GM12801 (cell line): ENCODE data around the gene THSD7B.

Experiments
- CTCF ChIP-seq: IDR thresholded peaks from one replicate; pipeline ENCODE4 v1.5.1; 2011; ENCODE audit warnings: control low read depth; ENCODE audit not compliant: insufficient read length; ENCODE audit errors: extremely low read depth

Gene THSD7B

GRCh38 chr2:137715731-137716191, 950.4 kb downstream of the THSD7B start:
- no peak for TF ChIP-seq CTCF

- TF ChIP-seq CTCF = no peak
These were observed 953.4 kb downstream of the THSD7B start for GRCh38 chr2:137718786-137719185.

- no peak for TF ChIP-seq CTCF
These were observed 956.4 kb downstream of the THSD7B start for GRCh38 chr2:137721733-137722132.

- no peak for TF ChIP-seq CTCF
These were observed 959.6 kb downstream of the THSD7B start for GRCh38 chr2:137724912-137725311.
